ENCODE data around the gene PRKACB.
"Not testable (repeated sequence)": the region's sequence is repeated elsewhere in the genome, so short reads cannot be mapped to it uniquely, and the experiment has no call there.

PRKACB gene

GRCh38 chr1:84269306-84269705 is 125.2 kb downstream of the PRKACB start:
- DNase-seq (ENCODE audit: low read depth): no peak

- DNase-seq (ENCODE audit: low read depth): no peak
Observed at GRCh38 chr1:84271441-84272151, 127.5 kb downstream of the PRKACB start.

- DNase-seq (ENCODE audit: low read depth): no peak
Observed at GRCh38 chr1:84272401-84272800, 128.3 kb downstream of the PRKACB start.

- DNase-seq (ENCODE audit: low read depth): no peak
Observed at GRCh38 chr1:84277343-84278059, 133.4 kb downstream of the PRKACB start.

GRCh38 chr1:84278905-84279304 is 134.8 kb downstream of the PRKACB start:
- DNase-seq (ENCODE audit: low read depth): no peak

- no peak for DNase-seq (ENCODE audit: low read depth)
Observed at GRCh38 chr1:84280912-84281311, 136.8 kb downstream of the PRKACB start.

GRCh38 chr1:84282780-84283333 is 138.8 kb downstream of the PRKACB start:
- DNase-seq (ENCODE audit: low read depth): no peak

- DNase-seq (ENCODE audit: low read depth): no peak
Observed at GRCh38 chr1:84283381-84283780, 139.3 kb downstream of the PRKACB start.

- no peak for DNase-seq (ENCODE audit: low read depth)
Observed at GRCh38 chr1:84286071-84286470, 142.0 kb downstream of the PRKACB start.

- not testable (repeated sequence) for DNase-seq (ENCODE audit: low read depth)
Observed at GRCh38 chr1:84287389-84287788, 143.3 kb downstream of the PRKACB start.
